Activated CD4-positive, alpha-beta T cell treated with anti-CD3 and anti-CD28 coated beads, Interleukin-10, Interleukin-2, amounts not matched to agents 100 ng/mL and 50 ng/mL, durations not matched to agents 16 hours and 8 hours (primary cell): Measurements from ENCODE around the gene LY6G5C.

ENCODE experiments used
- DNase-seq: peaks from one replicate; pipeline ENCODE4 v3.0.0-alpha.2; 2020

LY6G5C gene

DNA sequence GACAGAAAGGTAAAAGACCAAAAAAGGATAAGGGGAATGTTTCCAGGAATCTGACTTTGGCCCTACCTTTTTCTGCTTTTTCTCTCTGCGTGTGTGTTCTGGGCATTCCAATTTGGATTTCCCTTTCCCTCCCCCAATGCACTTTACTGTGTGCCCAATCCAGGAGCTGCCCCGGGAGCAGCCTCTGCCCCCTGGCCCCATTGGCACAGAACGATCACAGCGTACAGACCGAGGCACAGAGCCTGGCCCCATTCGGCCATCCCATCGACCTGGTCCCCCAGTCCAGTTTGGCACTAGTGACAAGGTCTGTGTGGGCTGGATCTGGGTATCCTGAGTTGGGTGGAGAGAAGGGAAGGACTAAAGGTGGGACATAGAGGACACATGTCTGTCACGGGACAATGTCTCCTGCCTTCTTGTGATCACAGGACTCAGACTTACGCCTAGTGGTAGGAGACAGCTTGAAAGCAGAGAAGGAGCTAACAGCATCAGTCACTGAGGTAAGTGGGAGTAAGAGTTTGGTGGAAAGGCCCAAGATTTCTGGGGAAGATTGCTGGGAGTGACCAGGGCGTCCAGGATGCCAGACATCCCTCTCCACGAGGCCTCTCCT, 45.8 kb downstream of the LY6G5C start:
- DNase-seq = no peak

- no peak for DNase-seq
These were observed 46.7 kb downstream of the LY6G5C start for GRCh38 chr6:31634131-31634530.

- no peak for DNase-seq
These were observed 47.4 kb downstream of the LY6G5C start for GRCh38 chr6:31633447-31633846.

DNA sequence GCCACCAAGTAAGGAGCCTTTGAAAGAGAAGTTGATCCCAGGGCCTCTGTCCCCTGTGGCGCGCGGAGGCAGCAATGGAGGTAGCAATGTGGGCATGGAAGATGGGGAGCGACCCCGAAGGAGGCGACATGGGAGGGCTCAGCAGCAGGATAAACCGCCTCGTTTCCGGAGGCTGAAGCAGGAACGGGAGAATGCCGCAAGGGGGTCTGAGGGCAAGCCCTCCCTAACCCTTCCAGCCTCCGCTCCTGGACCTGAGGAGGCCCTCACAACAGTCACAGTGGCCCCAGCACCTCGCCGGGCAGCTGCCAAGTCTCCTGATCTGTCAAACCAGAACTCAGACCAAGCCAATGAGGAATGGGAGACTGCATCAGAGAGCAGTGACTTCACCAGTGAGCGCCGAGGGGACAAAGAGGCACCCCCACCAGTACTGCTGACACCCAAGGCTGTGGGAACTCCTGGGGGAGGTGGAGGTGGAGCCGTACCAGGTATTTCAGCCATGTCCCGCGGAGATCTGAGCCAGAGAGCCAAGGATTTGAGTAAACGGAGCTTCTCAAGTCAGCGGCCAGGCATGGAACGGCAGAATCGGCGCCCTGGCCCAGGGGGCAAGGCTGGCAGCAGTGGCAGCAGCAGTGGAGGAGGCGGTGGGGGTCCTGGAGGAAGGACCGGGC, 48.5 kb downstream of the LY6G5C start:
- no peak for DNase-seq

- no peak for DNase-seq
These were observed 49.1 kb downstream of the LY6G5C start for GRCh38 chr6:31631681-31632278.

DNA sequence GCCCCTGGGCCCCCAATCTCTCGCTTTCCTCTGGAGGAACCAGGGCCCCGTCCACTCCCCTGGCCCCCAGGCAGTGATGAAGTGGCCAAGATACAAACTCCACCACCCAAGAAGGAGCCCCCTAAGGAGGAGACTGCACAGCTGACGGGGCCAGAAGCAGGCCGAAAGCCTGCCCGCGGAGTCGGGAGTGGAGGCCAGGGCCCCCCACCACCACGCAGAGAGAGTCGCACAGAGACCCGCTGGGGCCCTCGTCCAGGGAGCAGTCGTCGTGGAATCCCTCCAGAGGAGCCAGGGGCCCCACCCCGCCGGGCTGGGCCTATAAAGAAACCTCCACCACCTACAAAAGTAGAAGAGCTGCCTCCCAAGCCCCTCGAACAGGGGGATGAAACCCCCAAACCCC, 49.7 kb downstream of the LY6G5C start:
- no peak for DNase-seq

- no peak for DNase-seq
These were observed 50.5 kb downstream of the LY6G5C start for GRCh38 chr6:31630177-31630934.

DNA sequence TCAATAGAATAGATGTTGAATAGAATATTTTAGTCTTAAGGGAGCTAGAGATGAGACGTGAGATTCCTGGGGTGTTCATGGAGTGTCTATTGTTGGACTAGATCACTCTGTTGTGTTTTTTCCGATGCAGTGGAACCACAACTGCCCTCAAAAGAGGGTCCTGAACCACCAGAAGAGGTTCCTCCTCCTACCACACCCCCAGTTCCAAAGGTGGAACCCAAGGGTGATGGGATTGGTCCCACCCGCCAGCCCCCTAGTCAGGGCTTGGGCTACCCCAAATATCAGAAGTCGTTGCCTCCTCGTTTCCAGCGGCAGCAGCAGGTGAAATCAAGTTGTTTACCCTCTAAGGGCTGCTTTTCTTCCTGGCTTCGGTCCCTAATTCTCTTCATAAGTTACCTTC, 51.9 kb downstream of the LY6G5C start:
- no peak for DNase-seq

DNA sequence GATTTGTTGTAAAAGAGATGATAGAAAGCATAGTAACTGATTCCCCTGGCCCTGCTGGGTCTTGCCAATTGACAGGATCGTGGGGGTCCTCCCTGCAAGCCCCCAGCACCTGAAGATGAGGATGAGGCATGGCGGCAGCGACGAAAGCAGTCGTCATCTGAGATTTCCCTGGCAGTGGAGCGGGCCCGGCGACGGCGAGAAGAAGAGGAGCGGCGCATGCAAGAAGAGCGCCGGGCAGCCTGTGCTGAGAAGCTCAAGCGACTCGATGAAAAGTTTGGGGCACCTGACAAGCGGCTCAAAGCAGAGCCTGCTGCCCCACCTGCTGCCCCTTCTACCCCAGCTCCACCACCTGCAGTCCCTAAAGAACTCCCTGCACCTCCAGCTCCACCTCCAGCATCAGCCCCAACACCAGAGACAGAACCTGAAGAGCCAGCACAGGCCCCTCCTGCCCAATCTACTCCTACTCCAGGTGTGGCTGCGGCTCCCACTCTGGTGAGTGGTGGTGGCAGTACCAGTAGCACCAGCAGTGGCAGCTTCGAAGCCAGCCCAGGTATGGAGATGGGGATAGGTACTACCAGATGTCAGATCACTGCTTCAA, 53.1 kb downstream of the LY6G5C start:
- no peak for DNase-seq

GRCh38 chr6:31626952-31627351, 53.9 kb downstream of the LY6G5C start:
- no peak for DNase-seq
